GM23338 (cell line): ENCODE results near the gene KAT6B. TPM values are rescaled to one million over a fixed set of nuclear protein-coding genes. Genes with fewer than 3 reads are reported as not detected.

Experiments
- ATAC-seq: fragments of 200-7000 bp; cut with Tn5 transposase; 3 replicates; pipeline ENCODE4 v1.9.1; 2020
- DNase-seq: peaks from one replicate; pipeline ENCODE4 v3.0.0-alpha.2; 2015; ENCODE audit warnings: low spot score
- H2AFZ ChIP-seq: fragments of 200-600 bp; sonication (generic); 2 replicates; pipeline ENCODE4 v1.8.0; 2016; ENCODE audit warnings: antibody characterized with exemption, mild to moderate bottlenecking, moderate library complexity
- H3F3A ChIP-seq: fragments of 200-600 bp; sonication (generic); replicated peaks from 2 replicates; pipeline ENCODE4 v1.8.0; 2017; ENCODE audit warnings: antibody characterized with exemption, mixed run types, low read depth
- H3K27ac ChIP-seq: fragments of 200-600 bp; sonication (generic); 2 replicates; pipeline ENCODE4 v1.6.1; 2016; ENCODE audit warnings: low read depth
- H3K27me3 ChIP-seq: fragments of 200-600 bp; sonication (generic); 2 replicates; pipeline ENCODE4 v1.8.0; 2016; ENCODE audit warnings: mild to moderate bottlenecking, mixed run types, moderate library complexity; ENCODE audit not compliant: insufficient read depth
- H3K36me3 ChIP-seq: fragments of 200-600 bp; sonication (generic); 2 replicates; pipeline ENCODE4 v1.8.0; 2016; ENCODE audit warnings: mild to moderate bottlenecking; ENCODE audit not compliant: insufficient read depth
- H3K4me1 ChIP-seq: fragments of 200-600 bp; sonication (generic); 2 replicates; pipeline ENCODE4 v1.8.0; 2016; ENCODE audit warnings: mild to moderate bottlenecking, moderate library complexity; ENCODE audit not compliant: insufficient read depth
- H3K4me2 ChIP-seq: fragments of 200-600 bp; sonication (generic); 2 replicates; pipeline ENCODE4 v1.7.1; 2017; ENCODE audit warnings: mixed run types
- H3K4me3 ChIP-seq: fragments of 200-600 bp; sonication (generic); 2 replicates; pipeline ENCODE4 v1.6.1; 2016; ENCODE audit warnings: mixed run types
- H3K79me2 ChIP-seq: fragments of 200-600 bp; sonication (generic); replicated peaks from 2 replicates; pipeline ENCODE4 v1.8.0; 2017; ENCODE audit warnings: mild to moderate bottlenecking; ENCODE audit not compliant: insufficient read depth
- H3K9me2 ChIP-seq: fragments of 200-600 bp; sonication (generic); 2 replicates; pipeline ENCODE4 v1.8.0; 2017; ENCODE audit not compliant: insufficient read depth
- H4K20me1 ChIP-seq: fragments of 200-600 bp; sonication (generic); replicated peaks from 2 replicates; pipeline ENCODE4 v1.8.0; 2017; ENCODE audit warnings: mild to moderate bottlenecking; ENCODE audit not compliant: insufficient read depth
- H3K27ac Mint-ChIP-seq: 2 replicates; pipeline ENCODE4 v1.8.0; 2020; ENCODE audit warnings: inconsistent platforms, mild to moderate bottlenecking, moderate library complexity, mixed read lengths
- H3K27me3 Mint-ChIP-seq: 3 replicates; pipeline ENCODE4 v1.8.0; 2022; ENCODE audit warnings: low read depth, mild to moderate bottlenecking, moderate library complexity, mixed read lengths, inconsistent platforms; ENCODE audit not compliant: insufficient read depth, poor library complexity
- H3K36me3 Mint-ChIP-seq: 3 replicates; pipeline ENCODE4 v1.8.0; 2021; ENCODE audit warnings: low read depth, mild to moderate bottlenecking, inconsistent platforms, moderate library complexity, mixed read lengths
- H3K4me1 Mint-ChIP-seq: 3 replicates; pipeline ENCODE4 v1.8.0; 2020; ENCODE audit warnings: mild to moderate bottlenecking, inconsistent platforms, mixed read lengths
- H3K4me3 Mint-ChIP-seq: 3 replicates; pipeline ENCODE4 v1.8.0; 2021; ENCODE audit warnings: moderate library complexity, mild to moderate bottlenecking, inconsistent platforms, mixed read lengths
- H3K9me3 Mint-ChIP-seq: 3 replicates; pipeline ENCODE4 v1.8.0; 2020; ENCODE audit warnings: moderate library complexity, mild to moderate bottlenecking, inconsistent platforms, mixed read lengths
- CREB1 ChIP-seq: fragments of 250-450 bp; sonication (Bioruptor Pico); IDR thresholded peaks from 2 replicates; pipeline ENCODE4 v1.5.0; 2020; ENCODE audit warnings: low read depth, mild to moderate bottlenecking, moderate library complexity
- CTCF ChIP-seq, 2 experiments: fragments of 200-600 bp in 1 of 2; sonication (generic) in 1 of 2; conservative IDR thresholded peaks; 2 replicates each; pipeline versions ENCODE4 v1.5.1 to v1.6.1; 2016 to 2017; ENCODE audit warnings: antibody characterized with exemption in 2 of 2, low read depth in 2 of 2, mild to moderate bottlenecking in 2 of 2, moderate library complexity in 1 of 2
- ETS1 ChIP-seq: IDR thresholded peaks from 2 replicates; pipeline ENCODE4 v1.6.1; 2016; ENCODE audit warnings: antibody characterized with exemption
- EZH2 ChIP-seq: fragments of 200-600 bp; sonication (generic); IDR thresholded peaks from one replicate; pipeline ENCODE4 v1.8.0; 2017; ENCODE audit warnings: antibody characterized with exemption, mild to moderate bottlenecking, low read depth; ENCODE audit not compliant: unreplicated experiment
- EZH2phosphoT487 ChIP-seq: fragments of 200-600 bp; sonication (generic); IDR thresholded peaks from one replicate; pipeline ENCODE4 v1.8.1; 2018; ENCODE audit warnings: antibody characterized with exemption; ENCODE audit not compliant: unreplicated experiment
- JUNB ChIP-seq: IDR thresholded peaks from one replicate; pipeline ENCODE4 v1.6.1; 2016; ENCODE audit warnings: antibody characterized with exemption; ENCODE audit not compliant: unreplicated experiment
- NANOG ChIP-seq: IDR thresholded peaks from 2 replicates; pipeline ENCODE4 v1.6.1; 2016; ENCODE audit warnings: antibody characterized with exemption, borderline replicate concordance
- POLR2AphosphoS5 ChIP-seq: IDR thresholded peaks from 2 replicates; pipeline ENCODE4 v1.6.1; 2016; ENCODE audit warnings: antibody characterized with exemption, low read depth
- ZNF462 ChIP-seq: fragments of 250-450 bp; sonication (Bioruptor Pico); IDR thresholded peaks from 2 replicates; pipeline ENCODE4 v1.5.0; 2020; ENCODE audit warnings: mild to moderate bottlenecking, moderate library complexity
- polyA plus RNA-seq: library from polyadenylated mRNA; unstranded; fragments of >200 nt; fragmentation: Nextera tagmentation; extraction: Ambion mirVana; gene quantifications from 2 replicates; pipeline ENCODE4 v1.2.1, GENCODE V29; 2016
- total RNA-seq: library from RNA; depleted of rRNA; stranded (reverse); fragments of >200 nt; shearing (Covaris generic); gene quantifications from 2 replicates; pipeline ENCODE4 v1.2.3, GENCODE V29; 2014

KAT6B gene
- total and polyA plus RNA-seq, 2 experiments from 2014 or later = 21.3 to 31.4 TPM

- ATAC-seq (no peak; the same call in 2 of the 3 replicates), DNase-seq (peak; percentile 12)
- Histone ChIP-seq H3F3A (no peaks in the 10 kb centered on the region), H3K79me2 (peaks cover 7% of the 10 kb centered on the region), H4K20me1 (no peaks in the 10 kb centered on the region), H3K27ac (no peak overlapping the region), H3K27me3 (no peaks in the 10 kb centered on the region), H3K4me2 (no peak overlapping the region), H3K4me1 (peaks cover 15% of the 10 kb centered on the region), H3K4me3 (no peak overlapping the region), H3K36me3 (no peaks in the 10 kb centered on the region), H3K9me2 (no peaks in the 10 kb centered on the region), H2AFZ (no peak overlapping the region)
- H3K27me3 Mint-ChIP-seq = peaks cover 2% of the 10 kb centered on the region
- H3K36me3 Mint-ChIP-seq = peaks cover 4% of the 10 kb centered on the region; the same call in 2 of the 3 replicates
- H3K27ac Mint-ChIP-seq = no peak overlapping the region
- H3K4me3 Mint-ChIP-seq = no peak overlapping the region
- TF ChIP-seq NANOG (no peak), CTCF (conservative IDR thresholded peaks at IDR 0.05; ENCODE audit: low read depth in 2 of 2) (no peak; a peak in 1 of 4 replicates), JUNB (no peak), CREB1 (CRISPR knock-in tag) (no peak), ETS1 (no peak), EZH2 (no peak), ZNF462 (CRISPR knock-in tag) (no peak), EZH2phosphoT487 (no peak), POLR2AphosphoS5 (no peak)
- H3K9me3 Mint-ChIP-seq = peaks cover 4% of the 10 kb centered on the region; the same call in 2 of the 3 replicates
- H3K4me1 Mint-ChIP-seq = peaks cover 22% of the 10 kb centered on the region
Observed at GRCh38 chr10:74969530-74969929, 143.1 kb downstream of the KAT6B start.
